Umbilical cord (tissue), 2 donors: ENCODE results near the gene MYADML2. TPM values are rescaled to one million over a fixed set of nuclear protein-coding genes. Genes with fewer than 3 reads are reported as not detected.
"Not testable (repeated sequence)": the region's sequence is repeated elsewhere in the genome, so short reads cannot be mapped to it uniquely, and the experiment has no call there.

Experiments used
- DNase-seq: peaks from one replicate; pipeline ENCODE4 v3.0.0-alpha.2; 2015; ENCODE audit warnings: low spot score
- total RNA-seq: library from RNA; depleted of rRNA; stranded (reverse); fragments of >200 nt; gene quantifications from one replicate; pipeline ENCODE4 v1.2.3, GENCODE V29; 2014; ENCODE audit warnings: low replicate concordance; ENCODE audit not compliant: insufficient read depth

The MYADML2 gene
- total RNA-seq, 1 donor from 2014 or later: 0.72 TPM

DNA sequence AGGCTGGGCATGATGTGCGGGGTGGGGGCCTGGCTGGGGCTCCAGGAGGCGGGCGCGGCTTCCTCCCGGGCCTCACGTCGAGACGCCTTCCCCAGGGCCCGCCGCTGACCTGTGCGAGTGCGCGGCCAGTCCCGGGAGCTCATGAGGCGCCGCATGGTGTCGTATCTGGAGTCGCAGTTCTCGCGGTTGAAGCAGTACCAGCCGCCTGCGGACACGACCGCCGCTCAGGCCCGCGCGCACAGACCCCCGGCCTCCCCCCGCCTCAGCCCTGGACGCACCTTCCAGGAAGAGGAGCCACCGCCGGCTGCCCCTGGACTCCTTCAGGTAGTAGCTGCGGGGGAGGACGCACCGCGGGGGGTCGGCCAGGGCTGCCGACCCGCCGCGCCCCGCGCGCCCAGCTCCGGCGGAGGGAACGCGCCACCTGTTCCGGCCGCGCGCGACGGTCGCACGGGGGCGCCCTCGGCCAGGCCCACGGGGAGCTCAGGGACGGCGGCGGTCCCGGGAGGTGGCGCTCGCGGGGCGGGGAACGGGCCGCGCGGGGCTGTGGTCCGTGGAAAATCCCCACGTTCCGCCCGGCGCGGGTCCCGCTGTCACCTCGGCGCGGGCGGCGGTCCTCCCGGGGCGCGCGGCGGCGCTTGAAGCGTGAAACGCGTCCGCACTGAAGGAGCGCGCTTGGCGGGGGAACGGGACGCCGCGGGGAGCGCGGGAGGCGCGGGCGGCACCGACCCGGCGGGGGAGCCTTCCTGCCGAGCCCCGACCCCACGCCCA lies 12.5 kb upstream of the MYADML2 start:
- DNase-seq: peak; percentile 46

DNA sequence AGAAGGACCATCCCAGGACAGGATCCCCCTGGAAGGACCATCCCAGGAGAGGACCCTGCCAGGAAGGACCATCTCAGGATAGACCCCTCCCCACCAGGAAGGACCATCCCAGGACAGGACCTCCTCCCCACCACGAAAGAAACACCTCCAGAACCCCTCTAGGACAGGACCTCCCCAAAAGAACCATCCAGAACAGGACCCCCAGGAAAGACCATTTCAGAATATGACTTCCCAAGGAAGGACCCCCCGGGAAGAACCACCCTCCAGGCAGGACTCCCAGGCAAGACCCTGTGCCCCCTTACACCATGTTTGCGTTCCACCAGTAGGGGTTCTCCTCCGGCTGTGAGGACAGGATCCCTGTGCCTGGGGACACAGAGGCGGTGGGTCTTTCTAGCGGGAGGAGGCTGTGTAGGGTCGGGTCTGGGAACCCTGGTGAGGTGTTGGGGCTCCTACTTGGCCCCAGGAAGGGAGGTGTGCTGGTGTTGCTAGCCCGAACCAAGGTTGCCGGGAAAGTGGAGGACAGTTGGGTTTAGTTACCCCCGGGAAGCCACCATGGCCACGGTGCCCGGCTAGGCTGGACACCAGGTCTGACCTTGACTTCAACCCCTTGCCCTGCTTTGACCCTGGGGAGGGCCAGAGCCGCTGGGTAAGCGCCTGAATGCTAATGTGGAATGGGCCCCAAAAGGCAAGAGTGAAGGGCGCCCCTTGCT lies 11.8 kb upstream of the MYADML2 start:
- DNase-seq: no peak

- DNase-seq: no peak
Measured at GRCh38 chr17:81957691-81958432, 10.8 kb upstream of the MYADML2 start.

- DNase-seq: no peak
Measured at GRCh38 chr17:81956607-81957589, 9.9 kb upstream of the MYADML2 start.

DNA sequence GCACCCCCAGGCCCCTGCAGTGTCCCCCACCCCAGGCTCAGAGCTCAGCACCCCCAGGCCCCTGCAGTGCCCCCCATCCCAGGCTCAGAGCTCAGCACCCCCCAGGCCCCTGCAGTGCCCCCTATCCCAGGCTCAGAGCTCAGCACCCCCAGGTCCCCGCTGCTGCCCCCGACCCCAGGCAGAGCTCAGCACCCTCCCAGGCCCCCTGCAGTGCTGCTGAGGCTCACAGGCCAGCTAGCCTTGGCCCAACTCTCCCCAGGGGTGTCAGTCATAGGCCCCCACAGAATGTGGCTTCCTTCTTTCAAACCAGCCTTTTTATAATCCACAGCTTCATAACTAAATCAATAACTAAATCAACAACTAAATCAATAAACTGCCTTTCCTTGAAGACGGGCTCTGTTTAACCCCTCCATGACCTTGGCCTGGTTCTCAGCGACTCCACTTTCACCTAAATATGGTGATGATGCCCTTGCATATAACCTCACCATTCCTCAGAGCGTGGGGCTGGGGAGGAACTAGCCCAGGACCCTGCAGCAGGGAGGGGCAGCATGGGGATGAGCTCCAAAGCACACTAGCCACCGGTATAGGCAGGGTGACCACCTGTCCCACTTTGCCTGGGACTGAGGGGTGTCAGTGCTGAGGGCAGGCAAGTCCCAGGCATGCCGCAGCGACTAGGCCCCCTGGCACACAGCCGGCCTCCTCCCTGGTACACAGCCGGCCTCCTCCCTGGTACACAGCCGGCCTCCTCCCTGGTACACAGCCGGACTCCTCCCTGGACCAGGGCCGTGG lies 8.9 kb upstream of the MYADML2 start:
- no peak for DNase-seq

DNA sequence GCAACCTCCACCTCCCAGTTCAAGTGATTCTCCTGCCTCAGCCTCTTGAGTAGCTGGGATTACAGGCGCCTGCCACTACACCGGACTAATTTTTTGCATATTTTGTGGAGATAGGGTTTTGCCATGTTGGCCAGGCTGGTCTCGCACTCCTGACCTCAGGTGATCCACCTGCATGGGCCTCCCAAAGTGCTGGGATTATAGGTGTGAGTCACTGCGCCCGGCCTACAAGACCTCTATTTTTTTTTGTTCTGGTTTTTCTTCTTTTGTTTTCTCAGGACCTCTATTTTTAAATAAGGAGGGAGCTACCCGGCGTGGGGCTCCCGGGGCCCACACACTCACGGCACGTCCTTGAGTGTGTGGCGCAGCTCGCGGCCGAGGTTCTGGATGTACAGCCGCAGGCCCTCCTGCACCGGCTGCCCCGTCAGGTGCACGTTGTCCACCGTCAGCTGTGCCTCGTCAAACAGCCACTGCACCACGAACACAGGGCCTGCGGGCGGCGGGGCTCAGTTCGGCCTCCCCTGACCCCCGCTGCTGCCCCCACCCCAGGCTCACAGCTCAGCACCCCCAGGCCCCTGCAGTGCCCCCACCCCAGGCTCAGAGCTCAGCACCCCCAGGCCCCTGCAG lies 8.1 kb upstream of the MYADML2 start:
- no peak for DNase-seq

- DNase-seq: no peak
Measured at GRCh38 chr17:81954131-81955057, 7.4 kb upstream of the MYADML2 start.

DNA sequence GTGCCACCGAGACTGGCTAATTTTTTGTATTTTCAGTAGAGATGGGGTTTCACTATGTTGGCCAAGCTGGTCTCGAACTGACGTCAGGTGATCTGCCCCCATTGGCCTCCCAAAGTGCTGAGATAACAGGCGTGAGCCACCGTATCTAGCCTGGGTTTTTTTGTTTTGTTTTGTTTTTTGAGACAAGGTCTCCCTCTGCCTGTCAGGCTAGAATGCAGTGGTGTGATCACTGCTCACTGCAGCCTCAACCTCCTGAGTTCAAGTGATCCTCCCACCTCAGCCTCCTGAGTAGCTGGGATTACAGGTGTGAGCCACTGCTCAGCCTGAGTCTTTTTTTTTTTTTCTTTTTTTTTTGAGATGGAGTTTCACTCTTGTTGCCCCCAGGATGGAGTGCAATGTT lies 6.4 kb upstream of the MYADML2 start:
- not testable (repeated sequence) for DNase-seq

DNA sequence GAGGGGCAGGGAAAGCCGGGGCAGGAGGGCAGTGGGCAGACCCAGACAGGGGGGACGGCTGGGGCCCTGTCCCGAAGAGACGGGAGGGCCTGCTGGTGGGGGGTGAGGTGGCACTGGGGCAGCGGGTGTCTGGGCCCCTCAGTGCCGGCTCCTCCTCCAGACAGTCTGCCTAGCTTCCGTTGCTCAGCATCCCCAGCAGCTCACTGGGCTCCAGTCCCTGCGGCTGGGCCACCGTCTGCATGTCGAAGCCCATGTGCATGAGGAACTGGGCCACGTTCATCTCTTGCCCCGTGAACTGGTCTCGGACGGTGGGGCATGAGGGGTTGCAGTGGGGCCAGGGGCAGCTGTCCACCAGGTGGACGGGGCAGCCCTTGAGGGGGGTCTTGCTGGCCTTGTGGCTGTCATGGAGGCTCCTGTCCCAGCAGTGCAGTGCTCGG lies 5.8 kb upstream of the MYADML2 start:
- DNase-seq: no peak

DNA sequence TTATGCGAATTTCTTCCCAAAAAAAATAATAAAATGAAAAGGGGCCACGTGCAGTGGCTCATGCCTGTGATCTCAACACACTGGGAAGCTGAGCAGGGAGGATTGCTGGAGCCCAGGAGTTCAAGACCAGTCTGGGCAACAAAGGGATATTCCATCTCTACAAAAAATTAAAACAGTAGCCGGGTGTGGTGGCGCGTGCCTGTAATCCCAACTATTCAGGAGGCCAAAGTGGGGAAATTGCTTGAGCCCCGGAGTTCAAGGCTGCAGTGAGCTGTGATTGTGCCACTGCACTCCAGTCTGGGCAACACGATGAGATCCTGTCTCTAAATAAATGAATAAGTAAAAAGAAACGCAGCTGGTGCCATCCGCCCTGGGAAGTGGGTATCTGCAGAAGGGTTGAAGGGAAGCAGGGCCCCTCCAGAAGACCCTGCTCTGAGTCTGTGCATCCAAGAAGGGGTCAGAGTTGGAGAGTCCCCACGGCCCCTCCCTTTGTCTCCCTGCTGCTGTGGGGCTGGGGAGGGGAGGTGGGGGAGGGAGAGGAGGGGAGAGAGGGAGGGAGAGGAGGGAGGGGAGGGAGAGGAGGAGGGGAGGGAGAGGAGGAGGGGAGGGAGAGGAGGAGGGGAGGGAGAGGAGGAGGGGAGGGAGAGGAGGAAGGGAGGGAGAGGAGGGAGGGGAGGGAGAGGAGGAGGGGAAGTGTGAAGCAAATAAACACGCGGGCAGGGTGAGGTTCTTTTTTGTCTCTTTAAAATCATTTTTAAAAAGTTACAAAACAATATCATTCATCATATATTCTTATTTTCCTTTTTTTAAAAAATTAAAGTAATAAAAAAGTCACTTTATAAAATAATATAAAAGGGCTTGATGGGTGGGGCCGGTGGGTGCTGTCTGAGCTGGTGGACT lies 5.0 kb upstream of the MYADML2 start:
- no peak for DNase-seq

DNA sequence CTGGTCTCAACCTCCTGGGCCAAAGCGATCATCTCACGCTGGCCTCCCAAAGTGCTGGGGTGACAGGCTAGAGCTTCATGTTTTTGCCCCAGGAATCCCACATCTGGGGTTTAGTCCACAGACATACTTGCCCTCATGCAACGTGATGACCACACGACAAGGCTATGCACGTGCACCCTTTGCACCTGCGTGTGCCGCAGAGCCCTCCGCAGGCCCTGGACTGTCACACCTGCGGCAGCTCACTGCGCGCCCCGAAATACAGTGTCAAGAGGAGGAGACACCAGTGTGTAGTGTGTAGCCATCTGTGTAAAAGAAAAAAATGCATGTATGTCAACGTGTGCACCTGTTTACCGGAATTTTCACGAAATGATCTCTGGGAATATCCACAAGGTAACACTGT lies 3.5 kb upstream of the MYADML2 start:
- no peak for DNase-seq

DNA sequence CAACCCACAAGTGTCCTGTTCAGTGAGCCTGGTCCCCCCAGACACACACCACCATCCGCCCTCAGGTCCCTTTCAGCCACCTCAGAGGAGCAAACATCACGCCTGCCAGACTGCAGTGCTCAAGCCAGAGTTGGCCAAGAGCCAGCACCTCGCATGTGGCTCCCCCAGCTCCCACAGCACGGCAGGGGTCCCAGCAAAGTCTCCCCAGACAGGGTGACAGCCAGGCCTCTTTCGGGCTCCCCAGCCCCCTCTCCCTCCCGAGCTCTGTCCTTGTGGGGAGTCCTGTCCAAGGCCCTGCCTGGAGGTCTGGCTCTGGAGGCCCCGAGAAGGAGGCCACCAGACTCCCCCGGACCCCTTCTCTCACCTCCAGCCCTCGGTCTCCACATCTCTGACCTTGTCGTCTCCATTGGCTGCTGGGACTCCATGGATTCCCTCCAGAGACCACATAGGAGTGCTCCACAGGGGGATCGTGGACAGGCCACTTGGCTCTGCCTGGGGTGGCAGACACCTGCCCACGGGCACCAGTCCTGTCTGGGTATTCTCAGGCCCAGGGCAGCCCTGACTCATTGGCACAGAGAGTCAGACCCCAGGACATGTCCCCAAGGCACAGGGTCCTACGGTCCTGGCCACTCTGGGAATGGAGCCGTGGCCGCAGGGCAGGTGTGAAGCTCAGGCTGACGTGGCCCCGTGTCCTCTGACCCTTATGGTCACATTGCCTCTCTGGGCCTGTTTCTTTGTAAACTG lies 1.8 kb upstream of the MYADML2 start:
- DNase-seq: no peak

DNA sequence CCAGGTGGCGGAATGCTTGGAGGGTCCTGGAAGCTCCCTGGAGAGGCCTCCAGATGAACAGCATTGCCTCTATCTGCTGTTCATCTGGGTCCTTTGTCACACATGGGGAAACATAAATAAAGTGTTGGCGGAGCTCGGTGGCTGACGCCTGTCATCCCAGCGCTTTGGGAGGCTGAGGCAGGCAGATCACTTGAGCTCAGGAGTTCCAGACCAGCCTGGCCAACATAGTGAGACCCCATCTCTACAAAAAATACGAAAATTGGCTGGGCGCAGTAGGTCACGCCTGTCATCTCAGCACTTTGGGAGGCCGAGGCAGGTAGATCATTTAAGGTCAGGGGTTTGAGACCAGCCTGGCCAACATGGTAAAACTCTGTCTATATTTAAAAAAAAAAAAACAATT lies 2.2 kb downstream of the MYADML2 start:
- no peak for DNase-seq

- DNase-seq: no peak
Measured at GRCh38 chr17:81942167-81942553, 4.9 kb downstream of the MYADML2 start.

- no peak for DNase-seq
Measured at GRCh38 chr17:81941484-81942166, 5.4 kb downstream of the MYADML2 start.
